ENCODE data around the gene FGF2.

FGF2 gene

GRCh38 chr4:122831515-122832196, 5.0 kb downstream of the FGF2 start:
- Histone ChIP-seq H3K9me2 (replicated peaks; ENCODE audit: insufficient read depth, low read length) (no peaks in the 10 kb centered on the region), H3K79me2 (ENCODE audit: insufficient read depth, low read length) (no peaks in the 10 kb centered on the region), H3K9ac (ENCODE audit: low read length) (no peak overlapping the region), H3K4me3 (ENCODE audit: insufficient read depth, low read length, poor library complexity, severe bottlenecking) (no peak overlapping the region), H3K9me3 (ENCODE audit: insufficient read depth, low read length) (no peaks in the 10 kb centered on the region), H3K27me3 (ENCODE audit: low read length) (no peaks in the 10 kb centered on the region), H4K20me1 (ENCODE audit: low read depth, low read length) (no peaks in the 10 kb centered on the region), H3K27ac (ENCODE audit: low read depth, low read length) (no peak overlapping the region), H3F3A (ENCODE audit: insufficient read depth) (no peaks in the 10 kb centered on the region), H2AFZ (ENCODE audit: low read depth, low read length, severe bottlenecking) (no peak overlapping the region), H3K36me3 (ENCODE audit: low read length) (no peaks in the 10 kb centered on the region), H3K4me2 (ENCODE audit: low read depth, low read length, poor library complexity, severe bottlenecking) (no peak overlapping the region)
- TF ChIP-seq CTCF (IDR thresholded peaks at IDR 0.05; ENCODE audit: insufficient read depth, low read length, poor library complexity, severe bottlenecking) = no peak
- TF ChIP-seq EZH2phosphoT487 (conservative IDR thresholded peaks at IDR 0.05; ENCODE audit: low read length) = no peak

GRCh38 chr4:122832732-122833131, 6.1 kb downstream of the FGF2 start:
- no peaks in the 10 kb centered on the region for H3K27me3 ChIP-seq (ENCODE audit: low read length)
- H3K36me3 ChIP-seq (ENCODE audit: low read length) = no peaks in the 10 kb centered on the region
- no peak overlapping the region for H2AFZ ChIP-seq (ENCODE audit: low read depth, low read length, severe bottlenecking)
- no peaks in the 10 kb centered on the region for H3K9me3 ChIP-seq (ENCODE audit: insufficient read depth, low read length)
- TF ChIP-seq EZH2phosphoT487 (conservative IDR thresholded peaks at IDR 0.05; ENCODE audit: low read length) (no peak), CTCF (IDR thresholded peaks at IDR 0.05; ENCODE audit: insufficient read depth, low read length, poor library complexity, severe bottlenecking) (no peak)
- H3K9ac ChIP-seq (ENCODE audit: low read length) = no peak overlapping the region
- H3K4me2 ChIP-seq (ENCODE audit: low read depth, low read length, poor library complexity, severe bottlenecking) = no peak overlapping the region
- H4K20me1 ChIP-seq (ENCODE audit: low read depth, low read length) = no peaks in the 10 kb centered on the region
- no peaks in the 10 kb centered on the region for H3K9me2 ChIP-seq (replicated peaks; ENCODE audit: insufficient read depth, low read length)
- no peak overlapping the region for H3K4me3 ChIP-seq (ENCODE audit: insufficient read depth, low read length, poor library complexity, severe bottlenecking)
- H3F3A ChIP-seq (ENCODE audit: insufficient read depth) = no peaks in the 10 kb centered on the region
- no peak overlapping the region for H3K27ac ChIP-seq (ENCODE audit: low read depth, low read length)
- H3K79me2 ChIP-seq (ENCODE audit: insufficient read depth, low read length) = no peaks in the 10 kb centered on the region

GRCh38 chr4:122833999-122834398, 7.4 kb downstream of the FGF2 start:
- Histone ChIP-seq H3K79me2 (ENCODE audit: insufficient read depth, low read length) (no peaks in the 10 kb centered on the region), H3K36me3 (ENCODE audit: low read length) (no peaks in the 10 kb centered on the region), H2AFZ (ENCODE audit: low read depth, low read length, severe bottlenecking) (no peak overlapping the region), H3K9me3 (ENCODE audit: insufficient read depth, low read length) (no peaks in the 10 kb centered on the region), H3F3A (ENCODE audit: insufficient read depth) (no peaks in the 10 kb centered on the region), H3K4me2 (ENCODE audit: low read depth, low read length, poor library complexity, severe bottlenecking) (no peak overlapping the region), H3K9ac (ENCODE audit: low read length) (no peak overlapping the region), H3K27ac (ENCODE audit: low read depth, low read length) (no peak overlapping the region), H3K4me3 (ENCODE audit: insufficient read depth, low read length, poor library complexity, severe bottlenecking) (no peak overlapping the region), H3K27me3 (ENCODE audit: low read length) (no peaks in the 10 kb centered on the region), H4K20me1 (ENCODE audit: low read depth, low read length) (no peaks in the 10 kb centered on the region), H3K9me2 (replicated peaks; ENCODE audit: insufficient read depth, low read length) (no peaks in the 10 kb centered on the region)
- TF ChIP-seq CTCF (IDR thresholded peaks at IDR 0.05; ENCODE audit: insufficient read depth, low read length, poor library complexity, severe bottlenecking) (no peak), EZH2phosphoT487 (conservative IDR thresholded peaks at IDR 0.05; ENCODE audit: low read length) (no peak)

Data from SU-DHL-6 (cell line).